Measurements from ENCODE around the gene ITPR2. TPM values are rescaled to one million over a fixed set of nuclear protein-coding genes. Genes with fewer than 3 reads are reported as not detected.
"Not testable (repeated sequence)": the region's sequence is repeated elsewhere in the genome, so short reads cannot be mapped to it uniquely, and the experiment has no call there.

ITPR2 gene
- polyA plus RNA-seq, 1 donor from 2014 or later: 27.5 TPM

DNA sequence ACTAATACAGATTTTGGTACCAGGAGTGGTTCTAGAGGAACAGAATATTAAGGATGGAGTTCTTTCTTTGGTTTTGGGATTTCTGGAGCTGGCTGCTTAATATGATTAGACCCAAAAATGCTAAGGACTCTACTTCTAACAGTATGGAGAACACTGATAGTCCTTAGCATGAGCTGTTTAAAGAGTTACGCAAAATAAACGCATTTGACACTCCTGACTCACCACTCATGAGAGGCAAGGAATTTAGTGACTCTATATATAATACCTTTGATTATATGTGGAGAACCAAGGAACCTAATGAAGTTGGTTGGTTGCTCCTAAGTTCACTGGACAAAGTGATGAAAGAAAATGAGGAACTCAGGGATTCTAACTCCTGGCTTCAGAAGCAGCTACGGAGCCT, 57.0 kb downstream of the ITPR2 start:
- peaks cover 21% of the 10 kb centered on the region for H3K36me3 Mint-ChIP-seq
- H3K4me1 Mint-ChIP-seq: peaks cover 3 to 11% (median 10%) of the 10 kb centered on the region in 3 donors
- H3K27ac Mint-ChIP-seq, H3K4me3 Mint-ChIP-seq, H3K27me3 Mint-ChIP-seq: not testable (repeated sequence)
- H3K9me3 Mint-ChIP-seq: peaks cover 0 to 19% (median 7%) of the 10 kb centered on the region in 3 donors

DNA sequence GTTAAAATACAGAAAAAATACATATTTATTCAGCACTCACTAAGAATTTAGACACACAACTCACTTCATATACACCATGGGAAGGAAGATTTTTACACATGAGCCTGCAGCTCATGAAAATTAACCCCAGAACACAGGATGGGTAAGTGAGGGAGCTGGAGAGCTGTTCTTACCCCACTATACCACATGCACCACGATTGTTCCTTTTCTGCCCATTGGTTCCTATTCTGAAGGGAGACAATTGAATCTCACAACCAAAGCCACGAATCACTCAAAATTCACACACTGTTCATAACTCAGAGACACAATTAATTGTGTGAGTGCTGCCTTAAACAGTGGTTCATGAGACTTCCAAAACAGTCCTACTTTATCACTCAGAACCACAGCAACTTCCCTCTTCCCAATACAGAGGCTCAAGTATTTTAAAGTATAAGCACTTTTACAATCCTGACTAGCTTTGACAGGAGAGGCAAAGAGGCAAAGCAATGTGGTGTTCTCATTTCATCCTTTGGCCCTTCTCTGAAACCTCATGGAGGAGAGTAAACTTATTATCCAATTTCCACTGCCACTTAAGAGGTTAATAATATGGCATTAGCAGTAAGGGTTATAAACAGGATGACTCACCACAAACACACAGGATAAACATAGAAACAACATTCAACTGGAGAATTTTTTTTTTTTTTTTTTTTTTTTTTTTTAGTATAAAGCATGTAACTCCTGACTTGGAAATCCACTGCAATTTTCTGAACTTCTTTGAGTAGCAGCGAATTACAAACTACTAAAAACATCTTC, 59.5 kb downstream of the ITPR2 start:
- Mint-ChIP-seq H3K27me3 (no peaks in the 10 kb centered on the region), H3K27ac (no peak overlapping the region), H3K4me1 (peaks cover 22 to 33% (median 31%) of the 10 kb centered on the region in 3 donors), H3K9me3 (peaks cover 0 to 13% (median 7%) of the 10 kb centered on the region in 3 donors), H3K36me3 (peaks cover 19% of the 10 kb centered on the region), H3K4me3 (no peak overlapping the region)

DNA sequence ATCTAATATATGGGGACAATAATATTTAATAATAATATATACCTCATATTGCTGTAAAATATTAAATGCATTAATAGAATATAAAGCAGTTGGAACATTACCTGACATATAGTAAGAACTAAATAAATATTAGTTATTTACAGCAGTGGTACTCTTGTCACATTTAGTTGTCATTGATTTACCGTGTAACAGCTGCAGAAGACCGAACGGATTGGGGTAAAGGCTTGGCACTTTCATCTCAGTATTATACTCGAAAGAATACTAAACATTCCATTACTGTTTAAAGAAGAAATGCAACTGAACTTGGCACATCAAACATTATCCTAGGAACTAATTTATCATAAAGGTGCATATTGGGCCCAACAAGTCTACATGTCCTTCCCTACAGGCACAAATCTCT, 61.1 kb downstream of the ITPR2 start:
- H3K4me1 Mint-ChIP-seq: peaks cover 23 to 38% (median 31%) of the 10 kb centered on the region in 3 donors
- H3K27me3 Mint-ChIP-seq: no peaks in the 10 kb centered on the region
- H3K36me3 Mint-ChIP-seq: peaks cover 9% of the 10 kb centered on the region
- H3K9me3 Mint-ChIP-seq: peaks cover 0 to 2% (median under 1%) of the 10 kb centered on the region in 3 donors
- no peak overlapping the region for H3K27ac Mint-ChIP-seq
- no peak overlapping the region for H3K4me3 Mint-ChIP-seq

DNA sequence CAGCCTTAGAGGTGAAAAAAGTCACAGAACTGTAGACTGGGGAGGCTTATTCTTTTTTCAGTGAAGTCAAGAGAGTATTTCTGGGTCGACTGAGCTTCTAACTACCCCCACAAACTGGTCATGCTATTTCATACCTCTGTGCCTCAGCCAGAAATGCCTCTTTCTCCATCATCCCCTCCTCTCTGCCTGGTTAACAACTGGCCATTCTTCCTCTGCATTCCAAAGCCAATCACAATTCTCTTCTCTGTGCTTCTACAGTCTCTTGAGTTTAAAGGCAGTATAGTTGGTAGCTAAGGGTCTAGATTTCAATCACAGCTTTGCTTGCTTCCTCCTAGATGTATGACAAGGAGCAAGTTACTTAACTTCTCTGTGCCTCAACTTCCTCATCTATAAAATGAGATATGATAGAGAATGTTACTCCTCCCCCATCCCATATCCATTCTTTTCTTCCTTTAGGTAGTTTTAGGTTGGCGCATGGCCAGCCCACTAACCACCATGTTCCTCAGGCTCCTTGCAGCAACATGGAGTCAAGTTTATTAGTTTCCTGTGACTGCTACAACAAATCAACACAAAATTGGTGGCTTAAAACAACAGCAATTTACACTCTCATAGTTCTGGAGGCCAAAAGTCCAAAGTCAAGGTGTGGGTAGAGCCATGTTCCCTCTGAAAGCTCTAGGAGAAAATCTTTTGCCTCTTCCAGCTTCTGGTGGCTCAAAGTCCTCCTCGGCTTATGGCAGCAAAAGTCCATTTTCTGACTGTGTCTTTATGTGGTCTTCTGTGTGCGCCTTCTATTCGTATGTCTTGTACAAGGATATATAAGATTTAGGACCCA, 62.5 kb downstream of the ITPR2 start:
- Mint-ChIP-seq H3K27ac (peak overlapping the region in 1 of 3 donors; percentile 3), H3K27me3 (no peaks in the 10 kb centered on the region), H3K4me3 (peak overlapping the region in 2 of 4 donors; percentile 15 to 32), H3K36me3 (peaks cover 3% of the 10 kb centered on the region), H3K9me3 (no peaks in the 10 kb centered on the region), H3K4me1 (peaks cover 23 to 38% (median 32%) of the 10 kb centered on the region in 3 donors)

DNA sequence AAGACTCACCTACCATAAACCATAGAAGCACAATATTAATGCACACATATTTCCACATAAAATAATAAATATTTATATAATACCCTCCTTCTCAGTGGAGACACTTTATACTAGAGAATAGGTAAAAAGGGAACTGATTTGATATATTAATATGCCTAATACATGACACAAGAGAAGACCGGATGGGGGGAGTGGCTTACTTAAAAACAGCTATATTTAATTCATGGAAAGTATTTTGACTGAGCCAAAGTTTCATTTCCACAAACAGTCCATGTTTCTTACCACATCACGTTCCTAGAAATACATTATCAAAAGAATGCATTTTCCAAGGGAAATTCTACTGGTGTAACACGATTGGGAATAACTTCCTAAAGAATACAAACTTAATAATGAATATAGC, 63.4 kb downstream of the ITPR2 start:
- Mint-ChIP-seq H3K9me3 (no peaks in the 10 kb centered on the region), H3K27me3 (no peaks in the 10 kb centered on the region), H3K4me3 (peak overlapping the region in 2 of 4 donors; percentile 15 to 30), H3K4me1 (peaks cover 20 to 38% (median 31%) of the 10 kb centered on the region in 3 donors), H3K36me3 (peaks cover 2% of the 10 kb centered on the region), H3K27ac (peak overlapping the region in 1 of 3 donors; percentile 73)

DNA sequence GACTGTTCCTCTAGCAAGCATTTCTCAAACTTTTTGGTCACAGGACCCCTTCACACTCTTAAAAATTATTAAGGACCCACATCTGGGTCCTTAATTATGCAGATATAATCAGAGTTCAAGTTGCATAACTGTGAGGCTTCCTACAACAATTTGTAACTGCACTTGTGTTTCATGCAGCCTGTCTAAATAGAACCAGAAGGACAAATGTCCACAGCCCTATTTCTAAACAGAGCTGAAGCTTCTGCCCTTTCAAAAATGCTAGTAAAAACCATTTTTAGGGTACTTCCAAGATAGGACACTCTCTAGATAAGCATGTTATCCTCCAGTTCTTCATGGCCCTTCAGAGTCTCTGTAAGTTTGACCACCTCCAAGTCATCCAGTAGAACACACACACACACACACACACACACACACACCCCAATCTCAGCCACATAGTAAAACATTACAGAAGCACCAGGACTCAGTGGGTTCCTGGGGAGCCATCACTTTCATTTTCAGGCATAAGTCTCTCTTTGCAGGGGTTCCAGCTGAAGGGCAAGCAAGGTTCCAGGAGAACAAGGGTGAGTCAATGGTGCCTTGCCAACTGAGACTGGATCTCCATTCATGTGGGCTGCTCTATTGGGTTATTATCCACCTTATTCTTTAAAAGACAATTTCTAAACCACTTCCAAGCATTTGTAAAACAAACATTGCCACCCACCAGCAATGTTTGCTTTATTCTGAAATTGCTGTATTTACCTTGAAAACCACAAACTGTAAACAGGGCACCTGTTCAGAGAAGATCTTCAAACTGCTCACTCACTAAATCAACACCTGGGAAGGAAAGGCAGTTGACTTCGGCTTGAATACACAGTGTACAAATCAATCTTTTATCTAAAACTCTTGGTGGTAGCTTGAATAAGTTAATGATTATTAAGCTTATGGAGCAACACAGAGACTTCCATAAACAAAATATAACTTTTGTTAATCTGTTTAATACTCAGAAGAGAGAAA, 64.1 kb downstream of the ITPR2 start:
- Mint-ChIP-seq H3K4me3 (peak overlapping the region in 2 of 4 donors; percentile 10 to 21), H3K27ac (no peak overlapping the region), H3K36me3 (no peaks in the 10 kb centered on the region)

DNA sequence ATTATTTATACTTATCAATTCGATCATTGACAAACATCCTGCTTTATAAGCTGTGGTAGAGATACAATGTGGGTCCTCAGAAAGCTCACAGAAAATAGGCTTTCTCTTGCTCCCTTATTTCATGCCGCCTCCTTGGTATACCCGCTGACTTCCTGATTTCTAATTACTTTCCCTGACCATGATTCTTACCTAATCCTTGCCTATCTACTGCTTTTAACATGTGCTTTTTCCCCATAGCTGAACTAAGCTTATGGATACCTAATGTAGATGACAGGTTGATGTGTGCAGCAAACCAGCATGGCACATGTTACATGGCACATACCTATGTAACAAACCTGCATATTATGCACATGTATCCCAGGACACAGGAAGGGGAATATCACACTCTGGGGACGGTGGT, 65.1 kb downstream of the ITPR2 start:
- Mint-ChIP-seq H3K27me3 (no peaks in the 10 kb centered on the region), H3K4me1 (peaks cover 20 to 30% (median 23%) of the 10 kb centered on the region in 3 donors)

More for the DNA sequence above, 64.1 kb downstream of the ITPR2 start:
- no peaks in the 10 kb centered on the region for H3K27me3 Mint-ChIP-seq
- peaks cover 20 to 38% (median 29%) of the 10 kb centered on the region in 3 donors for H3K4me1 Mint-ChIP-seq
- peaks cover 0 to 3% (median under 1%) of the 10 kb centered on the region in 3 donors for H3K9me3 Mint-ChIP-seq

DNA sequence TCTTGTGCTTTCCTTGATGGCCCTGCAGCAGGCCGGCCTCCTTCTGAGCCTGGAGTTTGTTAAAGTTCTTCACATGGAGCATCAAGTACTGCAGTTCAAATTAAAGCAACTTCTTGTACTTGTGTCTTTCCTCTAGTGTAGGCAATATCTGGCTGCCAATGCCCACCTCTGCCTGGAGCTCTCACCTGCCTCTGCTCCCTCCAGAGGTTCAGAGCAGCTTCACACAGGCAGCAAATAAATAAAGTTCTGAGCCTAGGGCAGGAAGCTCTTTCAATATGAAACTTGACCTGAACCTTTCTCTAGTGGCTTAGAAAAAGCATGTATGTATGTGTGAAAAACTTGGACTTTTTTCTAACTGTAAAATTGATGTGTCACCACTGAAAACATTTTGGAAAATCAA, 65.9 kb downstream of the ITPR2 start:
- Mint-ChIP-seq H3K4me1 (peaks cover 20 to 28% (median 23%) of the 10 kb centered on the region in 3 donors), H3K36me3 (peaks cover 1% of the 10 kb centered on the region), H3K27ac (no peak overlapping the region), H3K9me3 (peaks cover 1 to 11% (median 7%) of the 10 kb centered on the region in 3 donors), H3K4me3 (no peak overlapping the region), H3K27me3 (no peaks in the 10 kb centered on the region)

More for the DNA sequence above, 65.1 kb downstream of the ITPR2 start:
- Mint-ChIP-seq H3K9me3 (peaks cover 0 to 8% (median 4%) of the 10 kb centered on the region in 3 donors), H3K36me3 (no peaks in the 10 kb centered on the region), H3K4me3 (no peak overlapping the region), H3K27ac (peak overlapping the region in 1 of 3 donors; percentile 75)

DNA sequence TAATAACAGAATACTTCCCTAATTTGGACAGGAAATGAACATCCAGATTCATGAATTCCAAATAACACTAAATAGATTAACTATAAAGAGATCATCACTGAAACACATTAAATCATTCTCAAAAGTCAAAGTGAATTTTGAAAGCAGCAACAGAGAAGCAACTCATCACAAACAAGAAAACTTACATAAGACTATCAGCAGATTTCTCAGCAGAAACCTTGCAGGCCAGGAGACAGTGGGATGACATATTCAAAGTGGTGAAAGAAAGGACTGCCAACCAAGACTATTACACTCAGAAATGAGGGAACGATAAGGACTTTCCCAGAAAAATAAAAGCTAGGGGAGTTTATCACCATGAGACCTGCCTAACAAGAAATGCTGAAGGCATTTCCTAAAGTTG, 70.8 kb downstream of the ITPR2 start:
- Mint-ChIP-seq H3K36me3 (peaks cover 12% of the 10 kb centered on the region), H3K4me3 (no peak overlapping the region), H3K27ac (peak overlapping the region in 1 of 3 donors; percentile 87), H3K4me1 (peaks cover 0 to 3% (median 3%) of the 10 kb centered on the region in 3 donors), H3K27me3 (no peaks in the 10 kb centered on the region), H3K9me3 (peaks cover 5 to 19% (median 9%) of the 10 kb centered on the region in 3 donors)

DNA sequence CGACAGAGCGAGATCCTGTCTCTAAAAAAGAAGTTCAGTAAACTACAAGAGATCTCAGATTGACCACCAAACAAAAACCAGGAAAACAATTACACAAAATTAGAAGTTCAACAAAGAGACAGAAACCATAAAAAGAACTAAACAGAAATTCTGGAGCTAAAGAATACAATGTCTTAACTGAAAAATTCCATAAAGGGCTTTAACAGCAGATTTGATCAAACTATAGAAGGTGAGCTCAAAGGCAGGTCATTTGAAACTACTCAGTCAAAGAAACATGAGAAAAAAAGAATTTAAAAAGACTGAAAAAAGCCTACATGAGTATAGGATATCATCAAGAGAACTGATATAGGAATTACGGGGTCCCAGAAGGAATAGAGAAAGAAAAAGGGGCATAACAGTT, 71.2 kb downstream of the ITPR2 start:
- Mint-ChIP-seq H3K36me3 (peaks cover 12% of the 10 kb centered on the region), H3K9me3 (peaks cover 5 to 19% (median 9%) of the 10 kb centered on the region in 3 donors)

DNA sequence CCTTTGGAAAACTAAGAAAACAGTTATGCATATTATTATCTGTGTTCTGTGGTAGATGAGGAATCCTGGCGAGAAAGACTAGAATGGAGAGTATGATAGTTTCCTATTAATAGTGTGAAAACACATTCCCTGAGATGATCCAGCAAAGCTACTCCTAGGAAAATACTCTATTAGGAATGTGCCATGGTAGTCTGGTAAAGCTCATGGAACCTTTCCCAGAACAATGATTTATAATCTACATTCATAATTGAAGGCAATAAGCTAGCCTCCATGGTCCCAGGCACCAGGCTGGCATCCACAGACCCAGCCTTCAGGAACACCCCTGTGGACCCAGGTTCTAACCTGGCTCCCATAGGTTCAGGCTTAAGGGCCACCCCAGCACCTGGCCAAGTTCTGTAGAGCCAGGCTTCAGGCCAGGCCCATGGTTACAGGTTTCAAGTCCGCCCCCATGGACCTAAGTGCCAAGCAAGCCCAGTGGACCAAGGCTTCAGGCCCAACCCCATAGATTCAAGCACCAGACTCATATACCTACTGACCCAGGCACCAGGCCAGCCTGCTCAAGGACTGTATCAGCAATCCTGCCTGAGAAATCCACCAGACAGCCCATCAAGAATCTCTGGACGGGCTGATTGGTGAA, 72.2 kb downstream of the ITPR2 start:
- H3K27me3 Mint-ChIP-seq: no peaks in the 10 kb centered on the region
- H3K4me1 Mint-ChIP-seq: peaks cover 0 to 3% (median 0%) of the 10 kb centered on the region in 3 donors
- peak overlapping the region in 1 of 3 donors; percentile 9 for H3K27ac Mint-ChIP-seq
- H3K4me3 Mint-ChIP-seq: peak overlapping the region in 1 of 4 donors; percentile 32
- H3K36me3 Mint-ChIP-seq: peaks cover 12% of the 10 kb centered on the region
- H3K9me3 Mint-ChIP-seq: peaks cover 5 to 25% (median 16%) of the 10 kb centered on the region in 3 donors

More for the DNA sequence above, 71.2 kb downstream of the ITPR2 start:
- Mint-ChIP-seq H3K27me3 (no peaks in the 10 kb centered on the region), H3K27ac (peak overlapping the region in 1 of 3 donors; percentile 87), H3K4me1 (peaks cover 0 to 3% (median 0%) of the 10 kb centered on the region in 3 donors), H3K4me3 (no peak overlapping the region)

DNA sequence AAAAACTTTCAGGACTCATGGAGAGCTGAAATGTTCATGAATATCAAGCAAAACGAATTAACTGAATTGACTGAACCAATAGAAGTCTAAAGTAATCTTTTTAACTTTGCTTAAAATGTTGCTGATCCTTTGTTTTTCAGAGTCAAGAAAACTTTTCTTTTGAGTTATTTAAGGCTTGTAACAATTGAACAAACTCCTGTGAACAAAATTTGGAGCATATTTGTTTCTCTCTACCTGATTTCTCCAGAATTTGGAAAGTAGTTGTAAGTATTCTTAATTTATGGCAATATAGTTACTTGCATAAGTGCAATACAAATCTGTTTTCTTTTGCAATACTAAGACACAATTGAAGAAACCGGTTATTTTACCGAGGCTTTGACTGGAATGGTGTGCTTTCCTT, 77.6 kb downstream of the ITPR2 start:
- not testable (repeated sequence) for H3K4me3 Mint-ChIP-seq, H3K27me3 Mint-ChIP-seq, H3K9me3 Mint-ChIP-seq, H3K27ac Mint-ChIP-seq
- peaks cover 10% of the 10 kb centered on the region for H3K36me3 Mint-ChIP-seq
- peaks cover 5 to 13% (median 9%) of the 10 kb centered on the region in 3 donors for H3K4me1 Mint-ChIP-seq

DNA sequence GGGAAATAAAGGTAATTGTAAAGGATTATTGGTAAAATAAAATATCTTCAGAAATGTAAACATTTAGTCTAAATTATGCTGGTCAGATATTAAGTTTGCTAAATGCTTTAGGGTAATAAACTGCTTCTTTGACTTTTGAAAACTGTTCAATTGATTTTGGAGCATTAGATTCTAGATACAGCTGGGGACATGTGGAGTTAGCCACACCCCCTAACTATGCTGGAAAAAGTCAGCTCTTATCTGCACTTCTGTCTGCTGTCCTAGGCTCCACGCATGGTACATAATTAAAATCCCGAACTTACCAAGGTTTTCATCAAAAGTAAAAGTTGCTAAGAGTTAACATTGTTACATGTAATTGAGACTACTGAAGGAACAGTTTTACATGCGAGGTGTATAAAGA, 78.8 kb downstream of the ITPR2 start:
- peaks cover 13 to 21% (median 17%) of the 10 kb centered on the region in 3 donors for H3K4me1 Mint-ChIP-seq

More for the DNA sequence above, 78.8 kb downstream of the ITPR2 start:
- peaks cover 10% of the 10 kb centered on the region for H3K36me3 Mint-ChIP-seq
- no peak overlapping the region for H3K4me3 Mint-ChIP-seq
- no peak overlapping the region for H3K27ac Mint-ChIP-seq
- H3K27me3 Mint-ChIP-seq: no peaks in the 10 kb centered on the region
- H3K9me3 Mint-ChIP-seq: peaks cover 6 to 7% (median 6%) of the 10 kb centered on the region in 3 donors
